GM13977 (cell line): ENCODE data around the gene FBXL17.

Experiments
- DNase-seq: peaks from one replicate; pipeline ENCODE4 v3.0.0; 2012; ENCODE audit warnings: low spot score
- CTCF ChIP-seq: IDR thresholded peaks from 2 replicates; pipeline ENCODE4 v1.5.1; 2012; ENCODE audit warnings: mild to moderate bottlenecking, control low read depth; ENCODE audit not compliant: insufficient read depth; ENCODE audit errors: extremely low read depth, missing control alignments
- in situ Hi-C: fragments of 300-500 bp; cut with MboI; formaldehyde crosslinking; loops from one replicate; pipeline ENCODE4 v1.12.0; 2022; ENCODE audit warnings: low sequenced_read_pairs, low pct_unique_long_range_greater_than_20kb, mixed read lengths, inconsistent platforms; ENCODE audit not compliant: unreplicated experiment

The FBXL17 gene

GRCh38 chr5:108201721-108202120 is 180.2 kb downstream of the FBXL17 start:
- no peak for TF ChIP-seq CTCF
- in situ Hi-C loops = no loop called here
- no peak for DNase-seq

- no peak for DNase-seq
- no peak for TF ChIP-seq CTCF
- in situ Hi-C loops = no loop called here
These were observed 185.6 kb downstream of the FBXL17 start for GRCh38 chr5:108196276-108196675.

- in situ Hi-C loops = no loop called here
- TF ChIP-seq CTCF = no peak
- no peak for DNase-seq
These were observed 188.7 kb downstream of the FBXL17 start for GRCh38 chr5:108193021-108193795.

GRCh38 chr5:108184940-108185339 is 197.0 kb downstream of the FBXL17 start:
- TF ChIP-seq CTCF = no peak
- in situ Hi-C loops = no loop called here
- no peak for DNase-seq

- no peak for DNase-seq
- in situ Hi-C loops = no loop called here
- TF ChIP-seq CTCF = no peak
These were observed 199.9 kb downstream of the FBXL17 start for GRCh38 chr5:108181975-108182374.

GRCh38 chr5:108174286-108174685 is 207.6 kb downstream of the FBXL17 start:
- in situ Hi-C loops = no loop called here
- TF ChIP-seq CTCF = no peak
- no peak for DNase-seq
